Mononuclear cell (primary cell): ENCODE measurements around the gene AVEN. TPM values are rescaled to one million over a fixed set of nuclear protein-coding genes. Genes with fewer than 3 reads are reported as not detected.
A peak's percentile ranks its signal among the peaks of the same experiment; 100 is the strongest.

Experiments used
- H3K27me3 ChIP-seq: 2 replicates; pipeline ENCODE4 v1.6.0; 2011; ENCODE audit warnings: low read length, control low read depth; ENCODE audit not compliant: insufficient read depth
- H3K4me1 ChIP-seq: 2 replicates; pipeline ENCODE4 v1.5.1; 2011; ENCODE audit warnings: mild to moderate bottlenecking, low read length, control low read depth; ENCODE audit not compliant: insufficient read depth
- H3K4me3 ChIP-seq: 2 replicates; pipeline ENCODE4 v1.5.1; 2011; ENCODE audit warnings: mild to moderate bottlenecking, low read length, moderate library complexity
- H3K9me3 ChIP-seq: 2 replicates; pipeline ENCODE4 v1.5.1; 2011; ENCODE audit warnings: low read depth, mild to moderate bottlenecking, control low read depth, low read length
- total RNA-seq: library from RNA; depleted of rRNA; stranded (reverse); fragments of >200 nt; gene quantifications from one replicate; pipeline ENCODE4 v1.2.3, GENCODE V29; 2012

Gene AVEN, protein sequence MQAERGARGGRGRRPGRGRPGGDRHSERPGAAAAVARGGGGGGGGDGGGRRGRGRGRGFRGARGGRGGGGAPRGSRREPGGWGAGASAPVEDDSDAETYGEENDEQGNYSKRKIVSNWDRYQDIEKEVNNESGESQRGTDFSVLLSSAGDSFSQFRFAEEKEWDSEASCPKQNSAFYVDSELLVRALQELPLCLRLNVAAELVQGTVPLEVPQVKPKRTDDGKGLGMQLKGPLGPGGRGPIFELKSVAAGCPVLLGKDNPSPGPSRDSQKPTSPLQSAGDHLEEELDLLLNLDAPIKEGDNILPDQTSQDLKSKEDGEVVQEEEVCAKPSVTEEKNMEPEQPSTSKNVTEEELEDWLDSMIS
- total RNA-seq: 5.9 TPM

DNA sequence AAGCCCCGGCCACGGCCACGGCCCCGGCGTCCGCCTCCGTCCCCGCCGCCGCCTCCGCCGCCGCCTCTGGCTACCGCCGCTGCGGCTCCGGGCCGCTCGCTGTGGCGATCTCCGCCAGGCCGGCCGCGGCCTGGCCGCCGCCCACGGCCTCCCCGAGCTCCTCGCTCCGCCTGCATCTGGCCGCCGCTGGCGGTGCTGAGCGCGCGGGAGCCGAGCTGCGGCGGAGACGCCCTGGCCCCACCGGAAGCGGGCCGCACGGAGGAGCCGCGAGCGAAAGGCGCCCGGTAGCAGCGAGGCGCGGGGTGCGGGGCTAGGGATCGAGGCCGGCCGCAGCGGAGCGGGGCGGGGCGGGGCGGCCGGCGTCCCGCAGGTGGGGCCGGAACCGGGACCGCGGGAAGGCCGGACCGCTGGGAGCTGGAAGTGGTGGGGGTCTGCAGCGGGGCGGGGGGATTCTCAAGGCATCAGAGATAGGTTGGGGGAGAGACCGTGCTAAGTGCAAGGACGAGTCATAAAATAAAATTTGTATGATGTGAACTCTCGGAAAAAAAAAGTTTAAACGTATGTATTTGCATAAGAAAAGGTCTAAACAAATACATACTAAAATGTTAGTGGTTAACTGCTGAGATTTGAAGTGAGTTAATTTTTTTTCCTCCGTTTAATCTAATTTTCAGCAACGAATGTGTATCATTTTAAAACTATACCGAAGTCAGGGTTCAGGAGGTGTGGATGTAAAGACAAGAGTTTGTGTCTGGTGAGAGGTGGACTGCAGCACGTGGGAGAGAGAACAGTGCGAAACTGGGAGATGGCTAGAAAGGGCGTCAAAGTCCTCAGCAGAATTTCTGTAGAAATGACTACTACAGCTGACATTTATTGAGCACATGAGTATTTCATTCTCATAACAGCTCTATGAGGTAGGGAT, at the start of gene AVEN:
Gene AVEN (minus strand): TSS at position 334 of the 919 bp plus-strand sequence. CDS start 158 bp downstream, at position 176.
- Histone ChIP-seq H3K27me3 (no peaks in the 10 kb centered on the region), H3K9me3 (no peaks in the 10 kb centered on the region), H3K4me1 (peaks cover 14% of the 10 kb centered on the region), H3K4me3 (peak within 1 kb of the TSS; percentile 87)

DNA sequence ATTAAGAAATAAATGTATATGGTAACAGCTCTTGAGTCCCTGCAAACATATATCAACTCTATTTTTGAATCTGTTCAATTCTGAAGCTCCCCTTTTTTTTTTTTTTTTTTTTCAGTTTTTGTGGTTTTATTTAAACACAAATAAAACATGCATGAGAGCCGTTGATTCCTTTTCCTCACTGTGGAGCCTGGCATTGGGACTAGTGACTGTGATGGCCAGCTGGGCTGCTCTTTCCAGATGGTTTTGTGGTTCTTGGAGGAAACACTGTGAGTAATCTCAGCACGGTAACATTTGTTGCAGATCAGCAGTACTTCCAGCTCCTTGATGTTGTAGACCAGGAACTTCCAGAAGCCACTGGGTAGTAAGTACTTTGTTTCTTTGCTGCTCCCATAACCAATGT, 46.7 kb upstream of the AVEN start:
- no peaks in the 10 kb centered on the region for H3K27me3 ChIP-seq
- no peak overlapping the region for H3K4me3 ChIP-seq

DNA sequence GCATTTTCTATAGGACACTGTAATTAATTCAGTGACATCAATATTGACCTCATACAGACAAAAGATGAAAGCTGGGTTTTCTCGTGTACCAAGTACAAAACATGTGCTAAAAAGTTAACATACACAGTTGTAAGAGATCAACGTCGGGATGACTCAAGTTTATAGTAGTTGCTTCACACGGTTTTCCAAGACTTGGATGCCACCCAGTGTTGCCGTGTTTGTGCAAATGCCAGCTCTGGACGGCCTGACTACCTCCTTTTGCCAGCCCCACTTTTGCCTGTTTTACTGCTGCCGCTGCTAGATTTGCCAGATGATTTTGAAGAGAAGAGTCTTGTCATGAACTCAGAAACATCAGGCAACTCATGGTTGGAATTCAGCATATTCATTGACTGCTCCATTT, 45.1 kb upstream of the AVEN start:
- Histone ChIP-seq H3K27me3 (no peaks in the 10 kb centered on the region), H3K4me1 (no peaks in the 10 kb centered on the region), H3K9me3 (no peaks in the 10 kb centered on the region), H3K4me3 (no peak overlapping the region)

More for the DNA sequence above, 46.7 kb upstream of the AVEN start:
- Histone ChIP-seq H3K9me3 (no peaks in the 10 kb centered on the region), H3K4me1 (no peaks in the 10 kb centered on the region)

DNA sequence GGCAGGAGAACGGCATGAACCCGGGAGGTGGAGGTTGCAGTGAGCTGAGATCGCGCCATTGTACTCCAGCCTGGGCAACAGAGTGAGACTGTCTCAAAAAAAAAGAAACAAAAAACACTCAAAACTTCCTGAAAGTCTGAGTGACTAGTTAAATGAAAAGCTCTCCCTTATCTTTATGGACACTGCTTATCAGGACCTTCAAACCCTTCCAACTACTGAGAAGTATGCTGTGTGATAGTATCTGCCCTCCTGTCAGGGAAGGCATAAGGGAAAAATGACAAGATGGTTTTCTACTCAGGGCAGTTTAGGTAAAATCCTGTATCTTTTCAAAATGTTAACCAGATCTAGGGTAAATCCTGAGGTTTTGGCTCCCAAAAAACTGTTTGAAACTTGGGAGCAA, 40.9 kb upstream of the AVEN start:
- Histone ChIP-seq H3K4me3 (no peak overlapping the region), H3K9me3 (no peaks in the 10 kb centered on the region), H3K4me1 (no peaks in the 10 kb centered on the region), H3K27me3 (no peaks in the 10 kb centered on the region)

DNA sequence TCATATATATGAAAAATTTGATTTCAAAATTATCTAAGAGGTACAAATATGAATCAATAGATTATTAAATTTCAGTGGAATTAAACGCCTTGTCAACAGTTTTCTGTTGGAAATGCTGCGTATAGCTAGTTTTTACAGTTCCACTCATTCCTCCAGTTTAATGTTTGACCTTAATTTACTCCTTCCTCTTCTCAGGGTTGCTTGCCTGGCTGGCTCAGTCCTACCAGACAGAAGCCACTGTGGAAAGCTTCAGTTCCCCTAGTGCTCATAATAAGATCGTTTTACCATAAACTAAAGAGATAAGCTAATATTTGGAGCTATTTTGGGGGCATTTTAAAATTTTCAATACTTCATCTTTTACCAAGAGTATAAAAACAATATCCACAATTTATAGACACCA, 39.9 kb upstream of the AVEN start:
- Histone ChIP-seq H3K27me3 (no peaks in the 10 kb centered on the region), H3K4me1 (no peaks in the 10 kb centered on the region), H3K9me3 (no peaks in the 10 kb centered on the region), H3K4me3 (no peak overlapping the region)

DNA sequence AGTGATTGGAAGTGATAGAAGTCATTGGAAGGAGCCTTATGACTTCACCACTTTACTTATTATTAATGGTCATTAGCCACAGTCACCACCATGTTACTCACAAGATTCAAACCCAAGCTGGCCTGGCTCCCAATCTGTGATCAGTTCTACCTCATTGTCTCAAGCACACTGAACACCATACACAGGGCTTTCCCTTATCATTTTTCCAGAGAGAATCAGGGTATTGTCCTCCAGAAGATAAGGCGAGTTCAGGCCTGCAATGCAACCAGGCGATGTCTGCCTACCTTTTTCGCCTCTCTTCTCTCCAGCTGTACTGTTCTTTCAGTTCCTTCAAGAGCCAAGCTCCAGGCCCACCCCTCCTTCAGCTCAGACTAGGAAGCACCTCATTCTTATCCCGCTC, 37.8 kb upstream of the AVEN start:
- no peaks in the 10 kb centered on the region for H3K4me1 ChIP-seq
- H3K27me3 ChIP-seq: no peaks in the 10 kb centered on the region
- no peaks in the 10 kb centered on the region for H3K9me3 ChIP-seq
- H3K4me3 ChIP-seq: no peak overlapping the region

DNA sequence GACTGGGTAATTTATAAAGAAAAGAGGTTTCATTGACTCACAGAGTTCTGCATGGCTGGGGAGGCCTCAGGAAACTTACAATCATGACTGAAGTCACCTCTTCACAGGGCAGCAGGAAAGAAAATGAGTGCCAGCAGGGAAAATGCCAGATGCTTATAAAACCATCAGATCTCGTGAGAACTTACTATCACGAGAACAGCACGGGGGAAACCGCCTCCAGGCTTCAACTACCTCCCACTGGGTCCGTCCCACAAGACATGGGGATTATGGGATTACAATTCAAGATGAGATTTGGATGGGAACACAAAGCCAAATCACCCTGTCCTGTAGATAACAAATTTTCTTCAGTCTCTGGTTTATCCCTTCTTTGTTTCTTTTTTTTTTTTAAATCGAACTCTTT, 31.0 kb upstream of the AVEN start:
- no peaks in the 10 kb centered on the region for H3K27me3 ChIP-seq
- no peaks in the 10 kb centered on the region for H3K4me1 ChIP-seq
- no peak overlapping the region for H3K4me3 ChIP-seq
- no peaks in the 10 kb centered on the region for H3K9me3 ChIP-seq

DNA sequence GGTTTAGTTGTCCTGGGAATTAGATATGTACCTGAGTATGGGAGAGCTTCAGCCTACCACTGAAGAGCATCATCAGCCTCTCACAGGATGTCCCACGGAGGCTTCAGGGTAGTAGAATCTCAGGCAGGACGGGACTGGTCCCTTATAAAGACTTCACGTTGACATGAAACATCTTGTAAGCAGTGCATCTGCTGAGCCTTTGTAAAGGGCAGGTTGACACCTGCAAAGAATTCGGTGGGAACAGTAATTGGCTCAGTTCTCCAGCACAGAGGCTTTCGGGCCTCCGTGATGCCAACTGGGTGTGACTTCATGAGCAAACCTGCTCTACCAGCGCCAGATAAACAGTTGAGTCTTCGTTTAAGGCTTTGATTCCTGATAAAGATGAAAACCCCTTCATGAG, 26.9 kb upstream of the AVEN start:
- no peaks in the 10 kb centered on the region for H3K4me1 ChIP-seq
- no peaks in the 10 kb centered on the region for H3K9me3 ChIP-seq
- no peaks in the 10 kb centered on the region for H3K27me3 ChIP-seq
- H3K4me3 ChIP-seq: no peak overlapping the region

DNA sequence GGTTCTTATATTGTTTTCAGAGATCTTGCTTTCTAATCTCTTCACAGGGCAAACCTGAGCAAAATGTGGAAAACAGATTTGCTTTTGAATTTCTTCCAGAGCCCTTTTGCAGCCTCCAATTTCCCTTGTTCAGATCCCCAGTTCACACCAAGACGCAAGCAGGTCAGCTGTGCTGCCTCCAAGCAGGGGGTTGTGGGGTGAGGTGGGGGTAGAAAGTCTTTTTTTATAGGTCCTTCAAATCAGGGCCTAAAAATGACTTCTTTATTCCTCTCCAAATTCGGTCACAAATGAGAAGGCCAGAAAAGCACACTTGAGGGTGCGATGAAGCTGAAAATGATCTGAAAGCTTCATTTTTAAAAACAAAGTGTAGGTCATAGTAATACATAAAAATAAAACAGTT, 26.3 kb upstream of the AVEN start:
- H3K4me1 ChIP-seq: no peaks in the 10 kb centered on the region
- no peaks in the 10 kb centered on the region for H3K27me3 ChIP-seq
- no peak overlapping the region for H3K4me3 ChIP-seq
- H3K9me3 ChIP-seq: no peaks in the 10 kb centered on the region

DNA sequence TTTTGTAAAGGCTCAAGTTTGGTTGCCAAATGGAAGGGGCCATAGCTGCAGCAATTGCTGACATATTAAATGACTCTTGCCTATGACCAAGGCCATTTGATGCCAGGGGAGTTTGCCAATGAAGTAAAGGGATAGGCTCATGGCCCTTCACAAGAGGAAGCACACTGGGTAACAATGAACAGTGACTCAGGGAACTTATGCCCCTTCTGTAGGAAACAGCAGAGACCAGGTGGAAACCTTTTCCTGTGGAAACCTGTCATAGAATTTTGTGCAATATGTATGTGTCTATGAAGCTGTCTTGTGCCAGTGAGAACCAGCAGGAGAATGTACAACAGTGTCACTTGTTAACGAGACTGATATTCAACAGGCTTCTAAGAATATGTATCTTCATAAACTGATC, 25.4 kb upstream of the AVEN start:
- Histone ChIP-seq H3K27me3 (no peaks in the 10 kb centered on the region), H3K4me1 (no peaks in the 10 kb centered on the region), H3K9me3 (no peaks in the 10 kb centered on the region), H3K4me3 (no peak overlapping the region)

DNA sequence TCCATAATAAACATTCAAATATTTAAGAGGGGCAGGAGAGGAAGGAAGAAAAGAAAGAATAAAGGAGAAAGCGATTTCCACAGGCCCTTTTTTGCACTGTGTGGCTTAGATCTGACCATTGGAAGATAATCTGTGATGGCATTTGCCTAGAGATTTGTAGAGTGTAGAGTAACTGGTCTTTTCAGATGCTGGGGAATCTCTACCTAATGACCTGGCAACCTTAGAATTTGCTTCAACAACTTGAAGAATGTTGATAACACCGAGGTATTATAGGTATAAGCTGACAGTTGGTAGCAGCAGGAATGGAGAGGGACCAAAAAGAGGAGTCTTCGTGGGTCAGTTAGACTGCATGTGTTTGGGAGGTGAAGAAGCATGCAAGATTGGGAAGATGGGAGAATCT, 20.9 kb upstream of the AVEN start:
- H3K4me1 ChIP-seq: no peaks in the 10 kb centered on the region
- no peak overlapping the region for H3K4me3 ChIP-seq
- H3K27me3 ChIP-seq: no peaks in the 10 kb centered on the region
- no peaks in the 10 kb centered on the region for H3K9me3 ChIP-seq

DNA sequence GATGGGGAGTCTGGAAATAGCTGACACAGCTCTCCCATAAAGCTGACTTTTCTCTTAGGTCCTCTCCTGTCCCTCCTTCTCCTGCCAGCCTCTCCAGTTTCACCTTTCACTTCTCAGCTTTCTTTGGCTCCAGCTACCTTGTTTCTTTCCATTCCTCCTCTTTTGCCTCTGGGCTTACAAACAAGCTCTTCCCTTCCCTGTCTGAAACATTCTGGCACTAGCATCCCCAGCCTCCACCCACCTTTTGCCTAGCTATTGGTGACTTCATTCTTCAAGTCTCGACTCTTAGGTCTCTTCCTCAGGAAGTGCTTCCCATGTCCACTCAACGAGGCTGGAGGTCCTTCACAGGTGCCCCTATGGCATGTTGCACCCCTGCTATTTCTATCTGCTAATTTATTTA, 20.5 kb upstream of the AVEN start:
- no peaks in the 10 kb centered on the region for H3K27me3 ChIP-seq

DNA sequence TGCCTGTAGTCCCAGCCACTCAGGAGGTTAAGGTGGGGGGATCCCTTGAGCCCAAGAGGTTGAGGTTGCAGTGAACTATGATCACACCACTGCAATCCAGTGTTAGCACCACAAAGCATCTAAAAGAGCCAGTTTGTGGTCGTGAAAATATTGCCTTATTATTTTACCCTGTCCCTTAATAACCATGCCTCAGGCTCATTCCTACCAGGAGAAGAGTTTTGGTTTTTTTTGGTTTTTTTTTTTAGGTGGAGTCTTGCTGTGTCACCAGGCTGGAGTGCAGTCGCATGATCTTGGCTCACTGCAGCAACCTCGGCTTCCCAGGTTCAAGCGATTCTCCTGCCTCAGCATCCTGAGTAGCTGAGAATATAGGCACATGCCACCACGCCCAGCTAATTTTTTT, 17.9 kb upstream of the AVEN start:
- Histone ChIP-seq H3K4me3 (no peak overlapping the region), H3K9me3 (no peaks in the 10 kb centered on the region), H3K4me1 (no peaks in the 10 kb centered on the region), H3K27me3 (no peaks in the 10 kb centered on the region)

More for the DNA sequence above, 20.5 kb upstream of the AVEN start:
- Histone ChIP-seq H3K4me3 (no peak overlapping the region), H3K4me1 (no peaks in the 10 kb centered on the region), H3K9me3 (no peaks in the 10 kb centered on the region)

DNA sequence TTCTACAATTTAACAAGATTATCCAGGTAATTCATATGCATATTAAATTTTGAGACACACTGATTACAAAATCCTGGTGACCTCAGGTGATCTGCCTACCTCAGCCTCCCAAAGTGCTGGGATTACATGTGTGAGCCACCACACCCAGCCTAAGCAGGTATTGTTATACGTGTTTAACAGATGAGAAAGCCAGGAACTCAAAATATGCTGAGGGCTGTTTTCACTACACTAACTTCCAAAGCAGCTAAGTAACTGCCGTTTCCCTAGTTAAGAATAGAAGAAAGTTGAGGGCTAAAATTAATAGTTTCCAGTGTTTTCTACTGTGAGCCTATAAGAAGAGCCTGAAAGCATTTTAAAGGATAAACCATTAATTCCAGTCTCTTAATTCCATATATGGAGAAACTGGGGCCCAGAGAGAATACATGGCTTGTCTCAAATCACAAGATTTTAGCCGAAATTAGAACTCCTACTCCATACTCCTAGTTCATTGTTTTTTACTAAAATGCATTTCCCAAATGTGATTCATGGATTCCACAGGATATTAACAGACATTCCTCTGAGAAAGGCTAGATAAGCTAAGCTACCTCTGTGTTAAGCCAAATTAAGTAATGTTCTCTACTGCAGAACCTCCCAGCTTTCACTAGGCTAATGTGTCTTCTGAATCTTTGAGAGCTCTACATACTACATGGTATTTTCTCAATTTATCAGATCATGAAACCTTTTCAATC, 17.0 kb upstream of the AVEN start:
- H3K9me3 ChIP-seq: peaks cover 5% of the 10 kb centered on the region
- no peaks in the 10 kb centered on the region for H3K27me3 ChIP-seq
- no peak overlapping the region for H3K4me3 ChIP-seq
- no peaks in the 10 kb centered on the region for H3K4me1 ChIP-seq

DNA sequence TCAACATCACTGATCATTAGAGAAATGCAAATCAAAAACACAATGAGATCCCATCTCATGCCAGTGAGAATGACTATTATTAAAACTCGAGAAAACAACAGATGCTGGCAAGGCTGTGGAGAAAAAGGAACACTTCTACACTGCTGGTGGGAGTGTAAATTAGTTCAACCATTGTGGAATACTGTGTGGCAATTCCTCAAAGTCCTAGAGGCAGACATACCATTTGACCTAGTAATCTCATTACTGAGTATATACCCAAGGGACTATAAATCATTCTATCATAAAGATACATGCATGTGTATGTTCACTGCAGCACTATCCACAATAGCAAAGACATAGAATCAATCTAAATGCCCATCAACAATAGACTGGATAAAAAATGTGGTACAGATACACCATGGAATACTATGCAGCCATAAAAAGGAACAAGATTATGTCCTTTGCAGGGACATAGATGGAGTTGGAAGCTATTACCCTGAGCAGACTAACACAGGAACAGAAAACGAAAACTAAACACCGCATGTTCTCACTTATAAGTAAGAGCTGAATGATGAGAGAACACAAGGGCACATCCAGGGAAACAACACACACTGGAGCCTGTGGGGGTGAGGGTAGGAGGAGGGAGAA, 15.2 kb upstream of the AVEN start:
- H3K4me3 ChIP-seq: no peak overlapping the region
- H3K27me3 ChIP-seq: no peaks in the 10 kb centered on the region
- H3K4me1 ChIP-seq: no peaks in the 10 kb centered on the region
- peaks cover 16% of the 10 kb centered on the region for H3K9me3 ChIP-seq
